HL-60 (cell line): Measurements from ENCODE around the gene CLK4.

Source experiments
- CTCF ChIP-seq: IDR thresholded peaks from one replicate; pipeline ENCODE4 v1.5.1; 2011; ENCODE audit warnings: low read length, control low read depth, inconsistent platforms; ENCODE audit not compliant: insufficient read depth
- GABPA ChIP-seq: IDR thresholded peaks from 2 replicates; pipeline ENCODE4 v1.6.1; 2012; ENCODE audit warnings: low read depth
- POLR2AphosphoS5 ChIP-seq: IDR thresholded peaks from 2 replicates; pipeline ENCODE4 v1.6.1; 2012; ENCODE audit warnings: low read depth
- REST ChIP-seq: IDR thresholded peaks from 2 replicates; pipeline ENCODE4 v1.6.1; 2012; ENCODE audit warnings: low read depth; ENCODE audit not compliant: insufficient replicate concordance

GRCh38 chr5:178590141-178590923, 36.5 kb downstream of the CLK4 start, which contains the start of gene COL23A1:
- TF ChIP-seq CTCF (peak; percentile 89), POLR2AphosphoS5 (no peak), GABPA (no peak), REST (no peak)
